H1 (cell line): Measurements from ENCODE around the gene ELOVL3. TPM values are rescaled to one million over a fixed set of nuclear protein-coding genes. Genes with fewer than 3 reads are reported as not detected.

Experiments
- CTCF ChIA-PET: fragments of 300-600 bp; sonication (Branson Sonifier 250); formaldehyde crosslinking; loops from one replicate; lab custom pipeline; 2021; ENCODE audit not compliant: partially characterized antibody; lab: Charles Lee
- POLR2A ChIA-PET: fragments of 300-600 bp; sonication (Branson Sonifier 250); formaldehyde crosslinking; loops from one replicate; lab custom pipeline; 2021; ENCODE audit warnings: inconsistent platforms; ENCODE audit not compliant: partially characterized antibody; lab: Charles Lee
- DNase-seq, 2 experiments: peaks; one replicate each; pipeline versions ENCODE4 v3.0.0 to v3.0.0-alpha.2; 2010 to 2022; ENCODE audit warnings: low spot score in 2 of 2, low read depth in 1 of 2, mixed read lengths in 1 of 2
- FAIRE-seq: peaks from 2 replicates; lab custom pipeline; 2011; peaks lifted over from hg19 to GRCh38; lab: Jason Lieb, UNC
- H2AFZ ChIP-seq: 2 replicates; pipeline ENCODE4 v1.8.1; 2012; ENCODE audit warnings: low read length, inconsistent platforms
- H2AK5ac ChIP-seq: 2 replicates; pipeline ENCODE4 v1.6.1; 2013; ENCODE audit warnings: low read depth, low read length
- H2BK120ac ChIP-seq: replicated peaks from 2 replicates; pipeline ENCODE3; 2013; ENCODE audit warnings: low read depth, low read length, inconsistent platforms
- H2BK12ac ChIP-seq: 2 replicates; pipeline ENCODE4 v1.6.1; 2013; ENCODE audit warnings: low read depth, low read length
- H2BK15ac ChIP-seq: 2 replicates; pipeline ENCODE4 v1.6.1; 2013; ENCODE audit warnings: low read length
- H2BK20ac ChIP-seq: 2 replicates; pipeline ENCODE4 v1.6.1; 2013; ENCODE audit warnings: low read length
- H2BK5ac ChIP-seq: 2 replicates; pipeline ENCODE4 v1.6.1; 2013; ENCODE audit warnings: low read depth, low read length
- H3K14ac ChIP-seq: 2 replicates; pipeline ENCODE4 v1.6.1; 2013; ENCODE audit warnings: inconsistent platforms; ENCODE audit not compliant: insufficient read length
- H3K18ac ChIP-seq: 2 replicates; pipeline ENCODE4 v1.6.1; 2013; ENCODE audit warnings: low read length; ENCODE audit errors: extremely low read depth
- H3K23ac ChIP-seq: 2 replicates; pipeline ENCODE4 v1.6.1; 2013; ENCODE audit warnings: inconsistent platforms; ENCODE audit not compliant: insufficient read length
- H3K23me2 ChIP-seq: 2 replicates; pipeline ENCODE4 v1.6.1; 2013; ENCODE audit warnings: low read depth, low read length
- H3K27ac ChIP-seq: 2 replicates; pipeline ENCODE4 v1.6.1; 2011; ENCODE audit warnings: low read depth, low read length, inconsistent platforms
- H3K27me3 ChIP-seq, 4 experiments: replicated peaks in 1 of 4; 1 replicate in 1 of 4; 2 replicates in 3 of 4; pipeline versions ENCODE4 v1.6.1 to v1.8.1; 2011 to 2013; ENCODE audit warnings: low read length in 3 of 4, mild to moderate bottlenecking in 3 of 4, inconsistent platforms in 2 of 4, mixed read lengths in 2 of 4, moderate library complexity in 1 of 4; ENCODE audit not compliant: control insufficient read depth in 3 of 4, insufficient read depth in 3 of 4; ENCODE audit errors: extremely low read depth in 1 of 4
- H3K36me3 ChIP-seq, 4 experiments: 2 replicates each; pipeline versions ENCODE4 v1.6.1 to v1.8.1; 2011 to 2013; ENCODE audit warnings: mild to moderate bottlenecking in 4 of 4, low read length in 3 of 4, moderate library complexity in 2 of 4, control low read depth in 1 of 4, inconsistent platforms in 1 of 4; ENCODE audit not compliant: insufficient read depth in 4 of 4, control insufficient read depth in 2 of 4
- H3K4ac ChIP-seq: replicated peaks from 2 replicates; pipeline ENCODE3; 2013; ENCODE audit warnings: low read length, low read depth, mixed read lengths, inconsistent platforms; ENCODE audit not compliant: insufficient read length
- H3K4me1 ChIP-seq, 4 experiments: replicated peaks in 1 of 4; 1 replicate in 1 of 4; 2 replicates in 3 of 4; pipeline versions ENCODE4 v1.6.1 to v1.8.1; 2011 to 2013; ENCODE audit warnings: low read length in 3 of 4, inconsistent platforms in 2 of 4, mixed read lengths in 1 of 4; ENCODE audit not compliant: insufficient read depth in 4 of 4, control insufficient read depth in 3 of 4
- H3K4me2 ChIP-seq, 2 experiments: 2 replicates each; pipeline versions ENCODE4 v1.6.1 to v1.8.1; 2011 to 2013; ENCODE audit warnings: low read depth in 2 of 2, low read length in 2 of 2, control low read depth in 1 of 2, inconsistent platforms in 1 of 2, mild to moderate bottlenecking in 1 of 2; ENCODE audit not compliant: insufficient read depth in 1 of 2
- H3K4me3 ChIP-seq, 4 experiments: fragments of 200-600, 300-600 bp in 1 of 4; sonication (generic), shearing (Covaris generic), sonication (Bioruptor Twin) in 1 of 4; 2 replicates each; pipeline versions ENCODE4 v1.5.1 to v1.8.1; 2011 to 2016; ENCODE audit warnings: low read length in 4 of 4, low read depth in 3 of 4, control low read depth in 2 of 4, inconsistent platforms in 2 of 4, mild to moderate bottlenecking in 2 of 4, mixed read lengths in 1 of 4, moderate library complexity in 1 of 4; ENCODE audit not compliant: insufficient read depth in 2 of 4; ENCODE audit errors: extremely low read depth in 1 of 4
- H3K56ac ChIP-seq: replicated peaks from 2 replicates; pipeline ENCODE3; 2013; ENCODE audit warnings: low read depth, mild to moderate bottlenecking, mixed read lengths, low read length, inconsistent platforms; ENCODE audit not compliant: insufficient read length
- H3K79me1 ChIP-seq: 2 replicates; pipeline ENCODE4 v1.6.1; 2013; ENCODE audit warnings: low read depth, low read length, control low read depth
- H3K79me2 ChIP-seq, 2 experiments: 2 replicates each; pipeline versions ENCODE4 v1.6.1 to v1.8.1; 2012 to 2013; ENCODE audit warnings: low read length in 2 of 2, mild to moderate bottlenecking in 2 of 2, inconsistent platforms in 1 of 2; ENCODE audit not compliant: insufficient read depth in 2 of 2, control insufficient read depth in 1 of 2
- H3K9ac ChIP-seq, 4 experiments: replicated peaks in 1 of 4; 1 replicate in 1 of 4; 2 replicates in 3 of 4; pipeline versions ENCODE4 v1.6.1 to v1.8.1; 2011 to 2013; ENCODE audit warnings: low read depth in 3 of 4, low read length in 3 of 4, control low read depth in 2 of 4, mild to moderate bottlenecking in 2 of 4, moderate library complexity in 2 of 4, inconsistent platforms in 1 of 4; ENCODE audit errors: extremely low read depth in 1 of 4
- H3K9me3 ChIP-seq, 2 experiments: 2 replicates each; pipeline versions ENCODE4 v1.6.1 to v1.8.1; 2012 to 2013; ENCODE audit warnings: mild to moderate bottlenecking in 2 of 2, moderate library complexity in 2 of 2, control low read depth in 1 of 2, inconsistent platforms in 1 of 2, low read depth in 1 of 2, low read length in 1 of 2, mixed read lengths in 1 of 2; ENCODE audit not compliant: insufficient read depth in 2 of 2
- H4K20me1 ChIP-seq, 2 experiments: replicated peaks in 1 of 2; 2 replicates each; pipeline versions ENCODE3 to v1.8.1; 2011 to 2013; ENCODE audit warnings: inconsistent platforms in 2 of 2, low read length in 2 of 2, mild to moderate bottlenecking in 1 of 2; ENCODE audit not compliant: insufficient read depth in 2 of 2, control insufficient read depth in 1 of 2
- H4K5ac ChIP-seq: 2 replicates; pipeline ENCODE4 v1.6.1; 2013; ENCODE audit warnings: low read length, low read depth, mixed read lengths, inconsistent platforms; ENCODE audit not compliant: insufficient read length
- H4K8ac ChIP-seq: 2 replicates; pipeline ENCODE4 v1.8.0; 2013; ENCODE audit warnings: mild to moderate bottlenecking, moderate library complexity, low read length, inconsistent platforms; ENCODE audit not compliant: insufficient read depth; ENCODE audit errors: extremely low read depth
- H4K91ac ChIP-seq: replicated peaks from 2 replicates; pipeline ENCODE3; 2013; ENCODE audit warnings: low read length, mixed read lengths, inconsistent platforms; ENCODE audit not compliant: insufficient read length
- E2F6 ChIP-seq: IDR thresholded peaks from 2 replicates; pipeline ENCODE4 v1.6.1; 2012; ENCODE audit warnings: inconsistent platforms
- EGR1 ChIP-seq: IDR thresholded peaks from 2 replicates; pipeline ENCODE4 v1.6.1; 2011; ENCODE audit warnings: low read depth, low read length, borderline replicate concordance
- KDM5A ChIP-seq: fragments of 200-600 bp; IDR thresholded peaks from 2 replicates; pipeline ENCODE4 v1.7.1; 2012; ENCODE audit warnings: mild to moderate bottlenecking, low read length, inconsistent platforms, mixed read lengths
- POLR2A ChIP-seq, 2 experiments: IDR thresholded peaks; 1 replicate in 1 of 2; 2 replicates in 1 of 2; pipeline ENCODE4 v1.6.1; 2011; ENCODE audit warnings: low read depth in 2 of 2, low read length in 2 of 2, mild to moderate bottlenecking in 2 of 2; ENCODE audit errors: control extremely low read depth in 1 of 2
- RFX5 ChIP-seq: IDR thresholded peaks from 2 replicates; pipeline ENCODE4 v1.6.1; 2011; ENCODE audit warnings: low read depth, low read length, improper control_type of control experiment, borderline replicate concordance
- SIX5 ChIP-seq: IDR thresholded peaks from 2 replicates; pipeline ENCODE4 v1.6.1; 2011; ENCODE audit warnings: mild to moderate bottlenecking, low read depth, low read length
- SRF ChIP-seq: IDR thresholded peaks from 2 replicates; pipeline ENCODE4 v1.6.1; 2011; ENCODE audit warnings: mild to moderate bottlenecking, low read depth, low read length, moderate library complexity
- TAF1 ChIP-seq: IDR thresholded peaks from 2 replicates; pipeline ENCODE4 v1.6.1; 2011; ENCODE audit warnings: mild to moderate bottlenecking, low read depth, low read length
- USF2 ChIP-seq: IDR thresholded peaks from 2 replicates; pipeline ENCODE4 v1.6.1; 2011; ENCODE audit warnings: low read length, improper control_type of control experiment
- YY1 ChIP-seq: IDR thresholded peaks from 2 replicates; pipeline ENCODE4 v1.6.1; 2011; ENCODE audit warnings: low read depth, mild to moderate bottlenecking, low read length
- WGBS, 2 experiments: shearing (Covaris generic) in 1 of 2; methylation state at CpG; one replicate each; pipeline versions ENCODE4 v1.1.6 to v1.1.7; 2013 to 2015; ENCODE audit warnings: low lambda C conversion rate in 2 of 2, mixed read lengths in 2 of 2, inconsistent platforms in 1 of 2, low coverage in 1 of 2, missing lambda C conversion rate in 1 of 2; ENCODE audit not compliant: insufficient replicate concordance in 2 of 2, insufficient coverage in 1 of 2, insufficient read length in 1 of 2; ENCODE audit errors: extremely low coverage in 1 of 2, missing lambda C conversion rate in 1 of 2; 5-methylcytosine and 5-hydroxymethylcytosine counted together
- polyA plus RNA-seq, 7 experiments: library from polyadenylated mRNA; depleted of rRNA in 3 of 7; stranded (reverse) in 5 of 7; unstranded in 2 of 7; fragments of >200 nt in 5 of 7; fragments of 200-250 nt in 2 of 7; gene quantifications; 1 replicate in 5 of 7; 2 replicates in 1 of 7; 4 replicates in 1 of 7; pipeline versions ENCODE4 v1.2.1 to v1.2.3, GENCODE V29; 2011 to 2013; ENCODE audit warnings: missing spikeins in 2 of 7, mixed read lengths in 2 of 7
- total RNA-seq: library from RNA; stranded (reverse); fragmentation: NEBNext Ultra II Directional; extraction: Animal tissue kit (Norgen Biotek cat#: 25700); gene quantifications from 2 replicates; pipeline ENCODE4 v1.2.1, GENCODE V29; 2021

The ELOVL3 gene
- total and polyA plus RNA-seq, 2 of the 8 experiments (the other 6 are each of a cell fraction or from before 2014, with no cell fraction given): 0.27 TPM; not detected in 1

GRCh38 chr10:102185811-102186527, 40.1 kb upstream of the ELOVL3 start:
- H2BK12ac ChIP-seq: no peak overlapping the region
- H3K14ac ChIP-seq: no peak overlapping the region
- no peak overlapping the region for H2BK5ac ChIP-seq
- no peaks in the 10 kb centered on the region for H3K4me1 ChIP-seq
- ChIA-PET CTCF (interaction anchor here (0.9 to 1.4 kb wide), 3 partner anchors 16 to 121 kb away, joined by 3 to 4 read pairs (median 3); no protein-coding TSS in a partner anchor), POLR2A (no interaction called here)
- no peak overlapping the region for H2AFZ ChIP-seq
- H3K23me2 ChIP-seq: no peaks in the 10 kb centered on the region
- H3K36me3 ChIP-seq: no peaks in the 10 kb centered on the region
- no peak overlapping the region for H3K23ac ChIP-seq
- no peak overlapping the region for H3K18ac ChIP-seq
- H4K8ac ChIP-seq: no peak overlapping the region
- no peaks in the 10 kb centered on the region for H3K27me3 ChIP-seq
- H3K4me2 ChIP-seq: no peak overlapping the region
- H2AK5ac ChIP-seq: no peak overlapping the region
- H4K5ac ChIP-seq: no peak overlapping the region
- H2BK20ac ChIP-seq: no peak overlapping the region
- H3K4ac ChIP-seq: no peak overlapping the region
- no peak overlapping the region for H3K4me3 ChIP-seq
- H3K56ac ChIP-seq: no peak overlapping the region
- no peaks in the 10 kb centered on the region for H4K20me1 ChIP-seq
- peaks cover 13 to 23% of the 10 kb centered on the region in 2 experiments; a peak in 3 of 4 replicates for H3K9me3 ChIP-seq
- no peaks in the 10 kb centered on the region for H3K79me2 ChIP-seq
- WGBS, 2 experiments: 91% methylated on average over 12 of the region's 15 CpGs; no CpG with 5 or more reads in 1 of the 2 experiments
- no peak for DNase-seq
- H4K91ac ChIP-seq: no peak overlapping the region
- H3K27ac ChIP-seq: no peak overlapping the region
- no peak overlapping the region for H2BK15ac ChIP-seq
- no peak overlapping the region for H3K9ac ChIP-seq
- H3K79me1 ChIP-seq: no peaks in the 10 kb centered on the region
- FAIRE-seq: no peak
- H2BK120ac ChIP-seq: no peak overlapping the region
- TF ChIP-seq EGR1: no peak
- no peak for TF ChIP-seq SIX5
- TF ChIP-seq RFX5: no peak
- no peak for TF ChIP-seq E2F6
- TF ChIP-seq SRF: no peak
- no peak for TF ChIP-seq YY1
- TF ChIP-seq USF2: no peak
- no peak for TF ChIP-seq TAF1
- no peak for TF ChIP-seq POLR2A (IDR thresholded peaks at IDR 0.05; ENCODE audit: control extremely low read depth in 1 of 2, low read depth in 2 of 2, low read length in 2 of 2)
- TF ChIP-seq KDM5A: no peak
